ENCODE measurements around the gene ERG28. TPM values are rescaled to one million over a fixed set of nuclear protein-coding genes. Genes with fewer than 3 reads are reported as not detected.

The ERG28 gene
- total RNA-seq, 1 experiment from 2014 or later, result 29.1 TPM

DNA sequence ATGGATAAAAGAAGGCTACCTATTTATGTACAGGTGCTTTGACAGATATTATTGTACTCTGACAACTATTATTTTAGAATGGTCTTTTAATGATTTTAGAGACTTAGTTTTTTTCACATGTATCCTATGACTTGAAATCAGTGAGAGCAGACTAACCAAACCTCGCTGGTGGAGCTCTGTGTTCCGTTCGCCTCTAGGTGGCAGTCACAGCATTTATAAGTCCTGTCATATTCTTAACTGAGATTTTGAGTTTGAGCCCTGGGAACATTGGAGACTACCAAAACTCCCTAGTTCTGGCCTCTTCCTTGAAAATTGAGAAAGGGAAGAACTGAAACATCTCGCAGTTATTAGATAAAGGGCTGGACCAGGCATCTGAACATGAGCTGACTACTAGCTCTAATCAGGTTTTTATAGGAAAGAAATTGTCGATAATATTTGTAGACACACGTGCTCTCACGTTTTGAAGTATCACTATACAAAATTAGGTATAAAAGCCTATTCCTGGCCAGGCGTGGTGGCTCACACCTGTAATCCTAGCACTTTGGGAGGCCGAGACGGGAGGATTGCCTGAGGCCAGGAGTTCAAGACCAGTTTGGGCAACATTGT lies 48.6 kb upstream of the ERG28 start:
- H3K18ac ChIP-seq (ENCODE audit: insufficient read length, low read depth, low read length), result no peak overlapping the region
- no peaks in the 10 kb centered on the region for H3K79me2 ChIP-seq (ENCODE audit: insufficient read depth, low read length)
- no peak overlapping the region for H3K9ac ChIP-seq (ENCODE audit: extremely low read depth, insufficient read length, low read length)
- H2AFZ ChIP-seq (ENCODE audit: low read length), result no peak overlapping the region
- no peaks in the 10 kb centered on the region for H3K4me1 ChIP-seq (ENCODE audit: insufficient read depth, low read length)
- no peak overlapping the region for H2BK15ac ChIP-seq (ENCODE audit: low read depth, low read length)
- no peaks in the 10 kb centered on the region for H3K79me1 ChIP-seq (ENCODE audit: insufficient read depth, low read depth, low read length, poor library complexity, severe bottlenecking)
- no peak overlapping the region for H4K91ac ChIP-seq (ENCODE audit: insufficient read length, low read depth, low read length)
- Mint-ChIP-seq H3K27ac (peak overlapping the region in 1 of 3 experiments; percentile 81; a peak in 1 of 7 replicates), H3K4me1 (peaks cover 15 to 25% of the 10 kb centered on the region in 2 experiments), H3K9me3 (no peaks in the 10 kb centered on the region), H3K27me3 (ENCODE audit: low read depth) (no peaks in the 10 kb centered on the region), H3K36me3 (ENCODE audit: insufficient read depth in 1 of 3, low read depth in 3 of 3) (peaks cover 3 to 20% (median 7%) of the 10 kb centered on the region in 3 experiments; a peak in 5 of 7 replicates), H3K4me3 (no peak overlapping the region)
- peak; percentile 67 for DNase-seq
- no peaks in the 10 kb centered on the region; the same call in 1 of the 2 replicates for H3K27me3 ChIP-seq (ENCODE audit: insufficient read depth, low read length)
- no peaks in the 10 kb centered on the region for H3K9me3 ChIP-seq (ENCODE audit: control insufficient read depth, low read depth, low read length)
- no peak overlapping the region for H3K4me2 ChIP-seq (ENCODE audit: insufficient read depth, insufficient read length, low read length)
- TF ChIP-seq, protein P1, sequence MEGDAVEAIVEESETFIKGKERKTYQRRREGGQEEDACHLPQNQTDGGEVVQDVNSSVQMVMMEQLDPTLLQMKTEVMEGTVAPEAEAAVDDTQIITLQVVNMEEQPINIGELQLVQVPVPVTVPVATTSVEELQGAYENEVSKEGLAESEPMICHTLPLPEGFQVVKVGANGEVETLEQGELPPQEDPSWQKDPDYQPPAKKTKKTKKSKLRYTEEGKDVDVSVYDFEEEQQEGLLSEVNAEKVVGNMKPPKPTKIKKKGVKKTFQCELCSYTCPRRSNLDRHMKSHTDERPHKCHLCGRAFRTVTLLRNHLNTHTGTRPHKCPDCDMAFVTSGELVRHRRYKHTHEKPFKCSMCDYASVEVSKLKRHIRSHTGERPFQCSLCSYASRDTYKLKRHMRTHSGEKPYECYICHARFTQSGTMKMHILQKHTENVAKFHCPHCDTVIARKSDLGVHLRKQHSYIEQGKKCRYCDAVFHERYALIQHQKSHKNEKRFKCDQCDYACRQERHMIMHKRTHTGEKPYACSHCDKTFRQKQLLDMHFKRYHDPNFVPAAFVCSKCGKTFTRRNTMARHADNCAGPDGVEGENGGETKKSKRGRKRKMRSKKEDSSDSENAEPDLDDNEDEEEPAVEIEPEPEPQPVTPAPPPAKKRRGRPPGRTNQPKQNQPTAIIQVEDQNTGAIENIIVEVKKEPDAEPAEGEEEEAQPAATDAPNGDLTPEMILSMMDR (conservative IDR thresholded peaks at IDR 0.05), result peak; percentile 86
- no peak overlapping the region for H3K56ac ChIP-seq (ENCODE audit: insufficient read length, low read depth, low read length)
- no peak overlapping the region for H3K4ac ChIP-seq (ENCODE audit: low read depth, low read length)
- H2BK120ac ChIP-seq (ENCODE audit: low read depth, low read length, poor library complexity, severe bottlenecking), result no peak overlapping the region
- H3K23ac ChIP-seq (ENCODE audit: insufficient read length, low read depth, low read length), result no peak overlapping the region
- H4K8ac ChIP-seq (replicated peaks; ENCODE audit: insufficient read length, low read depth, low read length), result no peak overlapping the region
- no peaks in the 10 kb centered on the region for H4K20me1 ChIP-seq (ENCODE audit: control insufficient read depth, insufficient read depth, insufficient read length)
- no peaks in the 10 kb centered on the region for H3K23me2 ChIP-seq (ENCODE audit: insufficient read length, low read depth, low read length, poor library complexity, severe bottlenecking)
- no peak overlapping the region for H2BK5ac ChIP-seq (ENCODE audit: insufficient read length, low read length)
- no peak overlapping the region for H4K5ac ChIP-seq (ENCODE audit: insufficient read length, low read depth, low read length)
- H3K14ac ChIP-seq (ENCODE audit: insufficient read depth, low read length), result no peak overlapping the region
- H2BK20ac ChIP-seq (ENCODE audit: low read depth, low read length, poor library complexity, severe bottlenecking), result no peak overlapping the region
- no peak overlapping the region for H2AK5ac ChIP-seq (ENCODE audit: insufficient read length, low read length)
- no CpG with 5 or more reads among the region's 10 CpGs for WGBS (ENCODE audit: extremely low coverage, insufficient read length, low lambda C conversion rate)
- H3T11ph ChIP-seq (ENCODE audit: low read length), result no peak overlapping the region
- H3K27ac ChIP-seq (ENCODE audit: insufficient read length, low read depth, low read length), result no peak overlapping the region
- H2BK12ac ChIP-seq (ENCODE audit: insufficient read length, low read depth, low read length), result no peak overlapping the region
